ENCODE measurements around the gene UBXN1.

- no peak for TF ChIP-seq CTCF (optimal IDR thresholded peaks at IDR 0.05 in 1 of 3, IDR thresholded peaks at IDR 0.05 in 1 of 3, conservative IDR thresholded peaks at IDR 0.05 in 1 of 3; ENCODE audit: extremely low read depth in 1 of 3, insufficient read depth in 2 of 3, low read length in 3 of 3)
- TF ChIP-seq EZH2 (IDR thresholded peaks at IDR 0.05; ENCODE audit: low read length): no peak
These were observed 472 bp downstream of the UBXN1 start for GRCh38 chr11:62678433-62678769.

All from keratinocyte (primary cell).